NCI-H345 treated with DMSO at 0.1 percent for 48 hours (cell line): ENCODE results near the gene HAX1.
A peak's percentile ranks its signal among the peaks of the same experiment; 100 is the strongest.
"Not testable (repeated sequence)": the region's sequence is repeated elsewhere in the genome, so short reads cannot be mapped to it uniquely, and the experiment has no call there.

Experiments
- DNase-seq: peaks from one replicate; lab custom pipeline; 2025; ENCODE audit not compliant: unreplicated experiment; lab: John Stamatoyannopoulos, UW

Gene HAX1

DNA sequence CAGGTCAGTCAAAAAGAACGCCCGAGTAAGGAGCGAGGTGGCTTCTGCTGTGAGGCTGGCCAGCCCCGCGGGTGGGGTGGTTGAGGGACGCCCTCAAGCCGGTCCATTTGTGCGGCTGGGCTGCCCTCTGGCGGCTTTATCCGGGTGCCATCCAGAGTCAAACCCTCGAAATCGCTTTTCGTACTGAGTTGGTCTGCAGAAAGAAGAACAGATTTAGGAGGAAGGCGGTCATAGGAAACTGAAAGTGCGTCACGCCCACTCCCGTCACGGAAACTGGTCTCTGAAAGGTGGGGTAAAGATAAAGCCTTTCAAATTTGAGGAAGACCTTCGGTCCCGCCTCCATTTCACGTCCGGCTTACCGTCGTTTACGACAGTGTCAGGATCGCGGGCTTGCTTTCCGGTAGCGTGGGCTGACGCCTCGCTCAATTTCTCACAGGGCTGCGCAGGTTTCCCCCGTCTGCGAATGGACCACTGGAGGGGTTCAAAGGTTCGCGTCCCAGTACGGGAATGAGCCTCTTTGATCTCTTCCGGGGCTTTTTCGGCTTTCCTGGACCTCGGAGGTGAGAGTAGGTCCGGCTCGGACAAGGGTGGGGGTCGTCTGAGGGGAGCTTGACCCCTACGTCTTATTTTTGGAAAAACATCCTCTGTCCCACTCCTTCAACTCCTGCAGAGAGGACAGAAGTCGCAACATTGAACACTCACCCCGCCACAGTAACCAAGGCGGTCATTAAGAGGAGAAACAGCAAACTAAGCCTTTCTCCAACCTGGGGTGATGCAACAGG is at the start of gene HAX1:
TSS of gene HAX1 (plus strand) at position 413 of the 782 bp plus-strand sequence. CDS start at position 508, 95 bp downstream.
- DNase-seq, result peak; percentile 99

GRCh38 chr1:154222918-154223317 is 49.5 kb upstream of the HAX1 start:
- DNase-seq, result no peak

- no peak for DNase-seq
Observed at GRCh38 chr1:154223621-154224020, 48.8 kb upstream of the HAX1 start.

DNA sequence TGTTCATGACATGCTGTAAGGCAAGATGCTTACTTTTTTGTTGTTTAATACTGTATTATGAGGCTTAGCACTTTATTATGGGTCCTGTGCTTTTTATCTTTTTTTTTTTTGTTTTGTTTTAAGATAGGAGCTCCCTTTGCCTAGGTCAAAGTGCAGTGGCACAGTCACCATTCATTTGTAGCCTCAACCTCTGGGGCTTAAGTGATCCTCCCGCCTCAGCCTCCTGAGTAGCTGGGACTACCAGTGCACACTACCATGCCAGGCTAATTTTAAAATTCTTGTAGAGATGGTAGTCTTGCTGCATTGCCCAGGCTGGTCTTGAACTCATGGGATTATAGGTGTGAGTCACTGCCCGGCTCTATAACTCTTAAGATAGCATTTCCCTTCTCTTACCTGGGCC is 47.1 kb upstream of the HAX1 start:
- DNase-seq, result no peak

DNA sequence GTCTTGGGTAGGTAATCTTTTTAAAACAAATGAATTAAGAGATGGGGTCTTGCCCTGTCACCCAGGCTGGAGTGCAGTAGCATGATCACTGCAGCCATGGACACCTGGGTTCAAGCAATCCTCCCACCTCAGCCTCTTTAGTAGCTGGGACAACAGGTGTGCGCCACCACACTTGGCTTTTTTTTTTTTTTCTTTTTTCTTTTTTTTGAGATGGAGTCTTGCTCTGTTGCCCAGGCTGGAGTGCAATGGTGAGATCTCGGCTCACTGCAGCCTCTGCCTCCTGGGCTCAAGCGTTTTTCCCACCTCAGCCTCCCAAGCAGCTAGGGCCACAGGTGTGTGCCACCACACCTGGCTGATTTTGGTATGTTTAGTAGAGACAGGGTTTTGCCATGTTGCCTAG is 41.3 kb upstream of the HAX1 start:
- DNase-seq, result not testable (repeated sequence)

DNA sequence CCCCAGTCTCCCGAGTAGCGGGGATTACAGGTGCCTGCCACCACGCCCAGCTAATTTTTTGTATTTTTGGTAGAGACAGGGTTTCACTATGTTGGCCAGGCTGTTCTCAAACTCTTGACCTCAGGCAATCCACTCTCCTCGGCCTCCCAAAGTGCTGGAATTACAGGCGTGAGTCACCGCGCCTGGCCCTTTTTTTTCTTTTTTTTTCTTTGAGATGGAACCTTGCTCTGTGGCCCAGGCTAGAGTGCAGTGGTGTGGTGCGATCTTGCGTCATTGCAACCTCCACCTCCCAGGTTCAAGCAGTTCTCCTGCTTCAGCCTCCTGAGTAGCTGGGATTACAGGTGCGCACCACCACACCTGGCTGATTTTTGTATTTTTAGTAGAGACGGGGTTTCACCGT is 39.3 kb upstream of the HAX1 start:
- not testable (repeated sequence) for DNase-seq

DNA sequence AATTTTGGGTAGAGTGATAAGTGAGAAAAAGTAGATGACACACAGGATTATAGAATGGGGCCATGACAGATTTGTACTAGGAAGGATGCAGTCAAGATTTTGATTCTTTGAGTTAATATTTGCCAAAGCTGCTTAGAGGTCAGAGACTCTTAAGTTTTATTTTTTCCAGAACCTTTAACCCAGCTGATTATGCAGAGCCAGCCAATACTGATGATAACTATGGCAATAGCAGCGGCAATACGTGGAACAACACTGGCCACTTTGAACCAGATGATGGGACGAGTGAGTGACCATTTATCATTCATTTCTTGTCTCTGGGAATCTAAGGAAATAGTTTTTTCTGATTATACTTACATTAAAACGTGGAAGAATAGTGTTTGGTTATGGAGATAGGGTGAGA is 35.6 kb upstream of the HAX1 start:
- DNase-seq, result no peak

GRCh38 chr1:154237435-154237834 is 35.0 kb upstream of the HAX1 start:
- DNase-seq, result no peak

DNA sequence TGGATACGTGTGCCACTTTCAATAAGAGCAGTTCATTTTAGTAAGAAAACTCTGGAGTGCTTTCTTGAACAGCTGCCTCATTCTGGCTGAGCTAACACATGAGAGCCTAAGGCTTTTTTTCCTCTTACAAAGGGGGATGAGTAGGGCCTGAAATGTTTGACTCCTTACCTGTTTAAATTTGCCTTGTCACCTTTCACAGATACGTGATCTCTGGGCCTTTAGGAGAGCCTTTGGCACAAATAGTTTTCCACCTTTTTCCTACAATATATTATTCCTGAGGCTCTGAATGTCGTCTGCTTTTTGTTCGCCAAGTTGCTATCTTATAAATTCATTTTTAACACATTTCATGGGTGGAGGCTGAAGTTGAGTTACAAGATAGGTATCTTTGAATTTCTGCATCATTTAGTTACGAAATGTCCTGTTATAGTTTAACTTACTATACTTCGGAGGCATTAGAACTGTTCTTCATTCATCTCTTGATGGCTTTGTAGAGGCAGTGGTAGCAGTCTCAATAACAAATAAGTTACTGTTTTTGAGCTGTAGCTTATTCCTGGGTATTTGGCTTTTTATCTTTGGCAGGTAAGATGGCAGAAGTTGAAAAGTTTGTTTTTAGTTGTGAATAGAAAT is 34.4 kb upstream of the HAX1 start:
- no peak for DNase-seq

DNA sequence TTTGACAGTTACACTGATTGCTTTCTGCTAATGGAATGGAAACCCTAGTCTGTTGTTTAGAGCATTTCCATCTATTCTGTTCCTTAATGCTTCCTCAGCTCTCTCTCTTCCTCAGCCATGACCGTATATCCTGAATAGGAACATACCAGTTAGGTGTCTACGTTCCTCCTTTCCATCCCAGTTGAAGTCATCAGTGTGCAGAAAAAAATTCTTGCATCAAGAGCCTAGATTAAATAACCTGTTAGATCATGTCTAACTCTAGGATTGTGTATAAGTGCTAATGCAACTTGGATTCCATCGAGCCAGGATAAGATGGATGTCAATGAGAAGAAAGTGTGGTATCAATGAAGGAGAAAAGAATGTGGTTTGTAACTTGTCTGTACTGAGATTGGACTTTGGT is 32.9 kb upstream of the HAX1 start:
- no peak for DNase-seq

GRCh38 chr1:154240294-154240833 is 32.1 kb upstream of the HAX1 start:
- no peak for DNase-seq

- no peak for DNase-seq
Observed at GRCh38 chr1:154241703-154242351, 30.6 kb upstream of the HAX1 start.

GRCh38 chr1:154253671-154254070 is 18.8 kb upstream of the HAX1 start:
- DNase-seq, result no peak

GRCh38 chr1:154256686-154257085 is 15.7 kb upstream of the HAX1 start:
- no peak for DNase-seq

- no peak for DNase-seq
Observed at GRCh38 chr1:154258784-154259183, 13.6 kb upstream of the HAX1 start.

DNA sequence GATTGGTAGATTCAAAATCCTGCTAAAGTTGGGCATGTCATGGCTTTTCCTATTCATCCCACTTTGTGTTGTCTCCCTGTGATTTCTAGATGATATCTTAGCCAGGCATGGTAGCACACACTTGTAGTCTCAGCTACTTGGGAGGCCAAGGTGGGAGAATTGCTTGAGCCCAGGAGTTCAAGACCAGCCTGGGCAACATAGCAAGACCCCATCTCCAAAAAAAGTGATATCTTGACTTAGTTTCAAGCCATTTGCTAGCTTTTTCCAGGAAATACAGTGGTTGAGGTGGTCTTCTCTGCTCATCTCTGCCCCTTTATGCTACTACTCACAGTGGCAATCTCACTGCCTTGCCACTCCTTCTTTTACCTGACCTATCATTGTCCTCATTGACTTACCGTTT is 12.3 kb upstream of the HAX1 start:
- no peak for DNase-seq

- no peak for DNase-seq
Observed at GRCh38 chr1:154263465-154264332, 8.7 kb upstream of the HAX1 start.

DNA sequence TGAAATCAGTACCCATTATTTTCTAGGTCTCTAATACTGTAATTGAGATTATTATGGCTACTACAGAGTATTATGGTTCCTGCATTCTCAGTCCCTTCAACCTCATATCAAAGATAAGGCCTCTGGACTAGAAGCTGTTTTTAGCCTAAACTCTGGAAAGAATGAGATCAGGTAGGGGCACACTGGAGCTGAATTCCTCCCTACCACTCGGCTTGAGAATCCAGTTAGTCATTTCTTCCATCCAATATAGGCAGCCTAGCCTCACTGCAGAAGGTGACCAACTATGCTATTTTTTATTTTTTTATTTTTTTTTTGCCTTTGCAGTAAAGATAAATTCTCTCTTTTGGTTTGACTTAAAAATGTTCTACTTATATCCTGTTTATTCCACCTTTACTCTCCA is 8.0 kb upstream of the HAX1 start:
- no peak for DNase-seq

GRCh38 chr1:154265586-154265985 is 6.8 kb upstream of the HAX1 start:
- DNase-seq, result no peak

DNA sequence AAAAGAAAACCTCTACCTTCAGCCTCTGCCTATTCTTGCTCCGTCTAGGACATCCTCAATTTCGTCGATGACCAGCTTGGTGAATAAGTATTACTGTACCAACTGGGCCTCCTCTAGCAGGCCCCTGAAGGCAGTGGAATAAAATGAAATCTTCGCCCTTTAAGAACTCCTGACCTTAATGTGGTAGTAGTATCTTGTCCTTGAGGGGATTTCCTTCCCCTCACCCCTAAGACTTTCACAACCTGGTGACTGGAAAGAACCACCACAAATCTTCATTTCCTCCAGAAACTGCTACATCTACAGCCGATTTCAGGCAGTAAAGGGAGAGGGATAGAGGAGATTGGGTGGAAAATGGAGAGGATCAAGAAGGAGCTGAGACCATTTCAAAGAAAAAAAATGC is 1.6 kb upstream of the HAX1 start:
- no peak for DNase-seq

DNA sequence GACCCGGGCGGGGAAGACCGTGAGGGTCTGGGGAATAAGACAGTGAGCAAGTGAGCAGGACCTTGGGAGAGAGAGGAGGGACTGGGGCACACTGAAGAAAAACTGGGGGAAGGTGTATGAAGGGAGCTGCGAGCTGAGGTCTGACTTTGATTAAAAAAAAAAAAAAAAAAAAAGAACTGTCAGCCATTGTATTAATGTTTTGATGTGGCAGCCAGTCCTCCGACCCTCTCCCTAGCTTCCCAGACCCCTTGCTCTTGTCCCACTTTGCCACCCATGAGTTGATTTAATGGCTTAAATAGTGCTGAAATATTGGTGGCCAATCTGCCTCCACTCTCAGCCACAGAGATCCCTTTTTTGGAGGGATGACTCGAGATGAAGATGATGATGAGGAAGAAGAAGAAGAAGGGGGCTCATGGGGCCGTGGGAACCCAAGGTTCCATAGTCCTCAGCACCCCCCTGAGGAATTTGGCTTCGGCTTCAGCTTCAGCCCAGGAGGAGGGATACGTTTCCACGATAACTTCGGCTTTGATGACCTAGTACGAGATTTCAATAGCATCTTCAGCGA is 652 bp downstream of the HAX1 start:
- no peak for DNase-seq
